ENCODE results near the gene TANGO6. TPM values are rescaled to one million over a fixed set of nuclear protein-coding genes. Genes with fewer than 3 reads are reported as not detected.

The TANGO6 gene
- total and polyA plus RNA-seq, 2 of the 8 experiments (the other 6 are each of a cell fraction or from before 2014, with no cell fraction given), result 5.0 to 19.5 TPM

GRCh38 chr16:69118994-69119393 lies 275.7 kb downstream of the TANGO6 start:
- peaks cover 1 to 9% of the 10 kb centered on the region in 2 experiments for H4K20me1 ChIP-seq (replicated peaks in 1 of 2; ENCODE audit: control insufficient read depth in 1 of 2, insufficient read depth in 2 of 2, low read length in 2 of 2)
- no peak overlapping the region for H2BK5ac ChIP-seq (ENCODE audit: low read depth, low read length)
- H2BK120ac ChIP-seq (replicated peaks; ENCODE audit: low read depth, low read length), result no peak overlapping the region
- CTCF ChIA-PET (ENCODE audit: partially characterized antibody), result interaction anchor here (1.0 to 12.3 kb wide), 5 partner anchors 7 to 272 kb away, joined by 3 to 174 read pairs (median 5); no protein-coding TSS in a partner anchor
- H3K4ac ChIP-seq (replicated peaks; ENCODE audit: insufficient read length, low read depth, low read length), result no peak overlapping the region
- H2BK12ac ChIP-seq (ENCODE audit: low read depth, low read length), result no peak overlapping the region
- H3K4me1 ChIP-seq (replicated peaks in 1 of 4; ENCODE audit: control insufficient read depth in 3 of 4, insufficient read depth in 4 of 4, low read length in 3 of 4), result no peaks in the 10 kb centered on the region
- no peak overlapping the region for H4K91ac ChIP-seq (replicated peaks; ENCODE audit: insufficient read length, low read length)
- no peak overlapping the region for H3K23ac ChIP-seq (ENCODE audit: insufficient read length)
- H3K9ac ChIP-seq (replicated peaks in 1 of 4; ENCODE audit: extremely low read depth in 1 of 4, low read depth in 3 of 4, low read length in 3 of 4), result no peak overlapping the region
- H4K5ac ChIP-seq (ENCODE audit: insufficient read length, low read depth, low read length), result no peak overlapping the region
- H3K4me2 ChIP-seq (ENCODE audit: insufficient read depth in 1 of 2, low read depth in 2 of 2, low read length in 2 of 2), result no peak overlapping the region
- peaks cover 0 to 5% of the 10 kb centered on the region in 2 experiments; a peak in 1 of 4 replicates for H3K79me2 ChIP-seq (ENCODE audit: control insufficient read depth in 1 of 2, insufficient read depth in 2 of 2, low read length in 2 of 2)
- no peak overlapping the region for H2BK20ac ChIP-seq (ENCODE audit: low read length)
- no peaks in the 10 kb centered on the region for H3K23me2 ChIP-seq (ENCODE audit: low read depth, low read length)
- H3K36me3 ChIP-seq (ENCODE audit: control insufficient read depth in 2 of 4, insufficient read depth in 4 of 4, low read length in 3 of 4), result peaks cover 31 to 72% (median 54%) of the 10 kb centered on the region in 4 experiments
- H3K14ac ChIP-seq (ENCODE audit: insufficient read length), result no peak overlapping the region
- WGBS, 2 experiments (ENCODE audit: extremely low coverage in 1 of 2, insufficient coverage in 1 of 2, insufficient read length in 1 of 2, insufficient replicate concordance in 2 of 2, low coverage in 1 of 2, low lambda C conversion rate in 2 of 2, missing lambda C conversion rate in 1 of 2), result 100% methylated on average over 2 of the region's 2 CpGs; no CpG with 5 or more reads in 1 of the 2 experiments
- no peak overlapping the region for H3K4me3 ChIP-seq (ENCODE audit: extremely low read depth in 1 of 4, insufficient read depth in 2 of 4, low read depth in 3 of 4, low read length in 4 of 4)
- H3K9me3 ChIP-seq (ENCODE audit: insufficient read depth in 2 of 2, low read depth in 1 of 2, low read length in 1 of 2), result no peaks in the 10 kb centered on the region
- no peaks in the 10 kb centered on the region for H3K27me3 ChIP-seq (replicated peaks in 1 of 4; ENCODE audit: control insufficient read depth in 3 of 4, extremely low read depth in 1 of 4, insufficient read depth in 3 of 4, low read length in 3 of 4)
- H3K56ac ChIP-seq (replicated peaks; ENCODE audit: insufficient read length, low read depth, low read length), result no peak overlapping the region
- POLR2A ChIA-PET (ENCODE audit: partially characterized antibody), result interaction anchor here (1.1 to 4.1 kb wide), 5 partner anchors 11 to 142 kb away, joined by 4 to 38 read pairs (median 5); partner anchors contain the start of gene HAS3
- no peak for DNase-seq (ENCODE audit: low read depth in 1 of 2, low spot score in 2 of 2)
- peaks cover 14% of the 10 kb centered on the region; the same call in 1 of the 2 replicates for H3K79me1 ChIP-seq (ENCODE audit: low read depth, low read length)
- no peak for FAIRE-seq
- H4K8ac ChIP-seq (ENCODE audit: extremely low read depth, insufficient read depth, low read length), result no peak overlapping the region; the same call in 1 of the 2 replicates
- H3K18ac ChIP-seq (ENCODE audit: extremely low read depth, low read length), result no peak overlapping the region
- H2BK15ac ChIP-seq (ENCODE audit: low read length), result no peak overlapping the region
- no peak overlapping the region for H2AK5ac ChIP-seq (ENCODE audit: low read depth, low read length)
- no peak overlapping the region for H3K27ac ChIP-seq (ENCODE audit: low read depth, low read length)
- no peak overlapping the region for H2AFZ ChIP-seq (ENCODE audit: low read length)
- no peak for TF ChIP-seq KDM1A (IDR thresholded peaks at IDR 0.05; ENCODE audit: borderline replicate concordance, low read length)
- TF ChIP-seq CHD2 (IDR thresholded peaks at IDR 0.05; ENCODE audit: low read length), result no peak
- no peak for TF ChIP-seq CEBPB (IDR thresholded peaks at IDR 0.05; ENCODE audit: low read depth, low read length)
- no peak for TF ChIP-seq TAF1 (IDR thresholded peaks at IDR 0.05; ENCODE audit: low read depth, low read length)
- no peak for TF ChIP-seq SP4 (IDR thresholded peaks at IDR 0.05; ENCODE audit: low read length)
- TF ChIP-seq NRF1 (IDR thresholded peaks at IDR 0.05; ENCODE audit: low read depth, low read length), result no peak
- TF ChIP-seq CBX5 (IDR thresholded peaks at IDR 0.05; ENCODE audit: low read depth, low read length), result no peak
- no peak for TF ChIP-seq ATF3 (IDR thresholded peaks at IDR 0.05; ENCODE audit: insufficient read depth, low read depth, low read length)
- TF ChIP-seq CREB1 (IDR thresholded peaks at IDR 0.05), result no peak
- no peak for TF ChIP-seq RAD21 (IDR thresholded peaks at IDR 0.05 in 1 of 2, conservative IDR thresholded peaks at IDR 0.05 in 1 of 2; ENCODE audit: low read depth in 2 of 2, low read length in 2 of 2)
- TF ChIP-seq JUND (IDR thresholded peaks at IDR 0.05; ENCODE audit: low read length), result no peak
- TF ChIP-seq POU5F1 (IDR thresholded peaks at IDR 0.05; ENCODE audit: low read depth, low read length), result no peak
- TF ChIP-seq BRCA1 (IDR thresholded peaks at IDR 0.05; ENCODE audit: low read depth, low read length), result no peak
- TF ChIP-seq SIX5 (IDR thresholded peaks at IDR 0.05; ENCODE audit: low read depth, low read length), result no peak
- TF ChIP-seq SP2 (IDR thresholded peaks at IDR 0.05; ENCODE audit: low read length), result no peak
- TF ChIP-seq KDM5A (IDR thresholded peaks at IDR 0.05; ENCODE audit: low read length), result no peak
